PC-9 (cell line): ENCODE data around the gene CALU. TPM values are rescaled to one million over a fixed set of nuclear protein-coding genes. Genes with fewer than 3 reads are reported as not detected.

Experiments
- BruUV-seq: library from RNA; stranded (reverse); fragments of 400-500 nt; replicated peaks from 2 replicates; lab custom pipeline; 2021; lab: Mats Ljungman, UMichigan
- CTCF ChIA-PET: fragments of 300-600 bp; sonication (Branson Sonifier 250); formaldehyde crosslinking; loops from one replicate; lab custom pipeline; 2022; ENCODE audit warnings: antibody characterized with exemption; lab: Charles Lee
- POLR2A ChIA-PET: fragments of 300-600 bp; sonication (Branson Sonifier 250); formaldehyde crosslinking; loops from one replicate; lab custom pipeline; 2022; ENCODE audit warnings: antibody characterized with exemption; ENCODE audit not compliant: unreplicated experiment; lab: Charles Lee
- DNase-seq, 2 experiments: peaks; one replicate each; pipeline versions ENCODE4 v3.0.0 to v3.0.0-alpha.2; 2015 to 2022; ENCODE audit warnings: mixed read lengths in 1 of 2
- H2AFZ ChIP-seq: fragments of 200-600 bp; sonication (generic); 2 replicates; pipeline ENCODE4 v1.8.1; 2017; ENCODE audit warnings: antibody characterized with exemption
- H3F3A ChIP-seq: fragments of 200-600 bp; sonication (generic); 2 replicates; pipeline ENCODE4 v1.8.1; 2017; ENCODE audit warnings: antibody characterized with exemption, mild to moderate bottlenecking, low read depth; ENCODE audit not compliant: insufficient read depth
- H3K27ac ChIP-seq: fragments of 200-600 bp; sonication (generic); 2 replicates; pipeline ENCODE4 v1.6.1; 2016; ENCODE audit warnings: mixed run types
- H3K27me3 ChIP-seq: fragments of 200-600 bp; sonication (generic); 2 replicates; pipeline ENCODE4 v1.6.1; 2016; ENCODE audit warnings: low read depth, mixed run types; ENCODE audit not compliant: insufficient read depth
- H3K36me3 ChIP-seq: fragments of 200-600 bp; sonication (generic); 2 replicates; pipeline ENCODE4 v1.6.1; 2016; ENCODE audit warnings: low read depth, mixed run types
- H3K4me1 ChIP-seq: fragments of 200-600 bp; sonication (generic); replicated peaks from 2 replicates; pipeline ENCODE4 v1.6.1; 2016; ENCODE audit warnings: mixed run types; ENCODE audit not compliant: insufficient read depth
- H3K4me2 ChIP-seq: fragments of 200-600 bp; sonication (generic); 2 replicates; pipeline ENCODE4 v1.6.1; 2017; ENCODE audit warnings: mixed run types
- H3K4me3 ChIP-seq: fragments of 200-600 bp; sonication (generic); 2 replicates; pipeline ENCODE4 v1.6.1; 2016; ENCODE audit warnings: mixed run types
- H3K79me2 ChIP-seq: fragments of 200-600 bp; sonication (generic); 2 replicates; pipeline ENCODE4 v1.6.1; 2017; ENCODE audit warnings: low read depth, mixed run types
- H3K9me2 ChIP-seq: fragments of 200-600 bp; sonication (generic); 2 replicates; pipeline ENCODE4 v1.8.1; 2017; ENCODE audit warnings: mild to moderate bottlenecking; ENCODE audit not compliant: insufficient read depth
- H3K9me3 ChIP-seq: fragments of 200-600 bp; sonication (generic); 2 replicates; pipeline ENCODE4 v1.8.1; 2016; ENCODE audit warnings: low read depth; ENCODE audit not compliant: insufficient read depth
- H4K20me1 ChIP-seq: fragments of 200-600 bp; sonication (generic); 2 replicates; pipeline ENCODE4 v1.8.1; 2017; ENCODE audit not compliant: insufficient read depth
- EZH2 ChIP-seq: fragments of 200-600 bp; sonication (generic); IDR thresholded peaks from 2 replicates; pipeline ENCODE4 v1.8.0; 2017; ENCODE audit warnings: antibody characterized with exemption, low read depth
- intact Hi-C: fragments of 100-400 bp; cut with micrococcal nuclease; formaldehyde crosslinking; loops from one replicate; pipeline ENCODE4 v1.10.0; 2022; ENCODE audit not compliant: unreplicated experiment
- total RNA-seq: library from RNA; stranded (reverse); gene quantifications from 2 replicates; pipeline ENCODE4 v1.2.3, GENCODE V29; 2021
- TF ChIP-seq, protein P1 (sequence below): fragments of 200-600 bp; sonication (generic); conservative IDR thresholded peaks from 2 replicates; pipeline ENCODE4 v1.6.1; 2017; ENCODE audit warnings: mixed run types, antibody characterized with exemption, mild to moderate bottlenecking, moderate library complexity

CALU gene
- total RNA-seq, 1 experiment from 2014 or later, result 152 TPM

DNA sequence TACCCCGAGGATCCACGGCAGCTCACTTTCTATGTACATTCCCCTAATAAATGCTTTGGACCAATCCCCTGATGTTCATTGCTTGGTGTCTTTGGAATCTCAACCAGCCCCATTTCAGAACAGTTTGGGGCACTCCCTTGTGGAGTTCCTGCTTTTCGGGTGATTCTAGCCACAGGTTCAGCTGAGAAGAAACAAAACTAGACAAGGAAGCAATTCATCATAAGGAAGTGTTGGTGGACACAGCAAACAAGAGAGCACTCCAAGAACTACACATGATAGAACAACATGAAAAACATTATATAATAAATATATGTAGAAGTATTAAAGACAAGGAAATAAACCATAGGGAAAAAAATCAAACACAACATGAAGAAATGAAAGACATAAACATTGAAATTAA lies 46.6 kb downstream of the CALU start:
- no peaks in the 10 kb centered on the region for H3K27me3 ChIP-seq
- DNase-seq, result no peak
- no peak overlapping the region for H2AFZ ChIP-seq
- BruUV-seq, result no TSS peak
- no peaks in the 10 kb centered on the region for H3K9me3 ChIP-seq
- TF ChIP-seq, protein P1, sequence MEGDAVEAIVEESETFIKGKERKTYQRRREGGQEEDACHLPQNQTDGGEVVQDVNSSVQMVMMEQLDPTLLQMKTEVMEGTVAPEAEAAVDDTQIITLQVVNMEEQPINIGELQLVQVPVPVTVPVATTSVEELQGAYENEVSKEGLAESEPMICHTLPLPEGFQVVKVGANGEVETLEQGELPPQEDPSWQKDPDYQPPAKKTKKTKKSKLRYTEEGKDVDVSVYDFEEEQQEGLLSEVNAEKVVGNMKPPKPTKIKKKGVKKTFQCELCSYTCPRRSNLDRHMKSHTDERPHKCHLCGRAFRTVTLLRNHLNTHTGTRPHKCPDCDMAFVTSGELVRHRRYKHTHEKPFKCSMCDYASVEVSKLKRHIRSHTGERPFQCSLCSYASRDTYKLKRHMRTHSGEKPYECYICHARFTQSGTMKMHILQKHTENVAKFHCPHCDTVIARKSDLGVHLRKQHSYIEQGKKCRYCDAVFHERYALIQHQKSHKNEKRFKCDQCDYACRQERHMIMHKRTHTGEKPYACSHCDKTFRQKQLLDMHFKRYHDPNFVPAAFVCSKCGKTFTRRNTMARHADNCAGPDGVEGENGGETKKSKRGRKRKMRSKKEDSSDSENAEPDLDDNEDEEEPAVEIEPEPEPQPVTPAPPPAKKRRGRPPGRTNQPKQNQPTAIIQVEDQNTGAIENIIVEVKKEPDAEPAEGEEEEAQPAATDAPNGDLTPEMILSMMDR, result no peak
- no peak for TF ChIP-seq EZH2
- intact Hi-C loops, result no loop called here
- H3K79me2 ChIP-seq, result no peaks in the 10 kb centered on the region
- no peaks in the 10 kb centered on the region for H4K20me1 ChIP-seq
- ChIA-PET CTCF (no interaction called here), POLR2A (no interaction called here)
- no peaks in the 10 kb centered on the region for H3K4me1 ChIP-seq
- H3K9me2 ChIP-seq, result no peaks in the 10 kb centered on the region
- H3K27ac ChIP-seq, result no peak overlapping the region
- H3K36me3 ChIP-seq, result no peaks in the 10 kb centered on the region
- H3F3A ChIP-seq, result peaks cover 4% of the 10 kb centered on the region; the same call in 1 of the 2 replicates
- no peak overlapping the region for H3K4me3 ChIP-seq
- no peak overlapping the region for H3K4me2 ChIP-seq

GRCh38 chr7:128788446-128789412 lies 49.6 kb downstream of the CALU start:
- no peaks in the 10 kb centered on the region for H3K9me3 ChIP-seq
- H2AFZ ChIP-seq, result no peak overlapping the region
- no peaks in the 10 kb centered on the region for H4K20me1 ChIP-seq
- no TSS peak for BruUV-seq
- H3K27me3 ChIP-seq, result no peaks in the 10 kb centered on the region
- DNase-seq, result no peak
- intact Hi-C loops, result no loop called here
- H3K4me2 ChIP-seq, result no peak overlapping the region
- no peaks in the 10 kb centered on the region for H3K9me2 ChIP-seq
- no peaks in the 10 kb centered on the region for H3K36me3 ChIP-seq
- peaks cover 4% of the 10 kb centered on the region; the same call in 1 of the 2 replicates for H3F3A ChIP-seq
- H3K4me1 ChIP-seq, result peaks cover 4% of the 10 kb centered on the region; the same call in 1 of the 2 replicates
- H3K4me3 ChIP-seq, result no peak overlapping the region
- H3K27ac ChIP-seq, result no peak overlapping the region
- no peak for TF ChIP-seq EZH2
- ChIA-PET CTCF (interaction anchor here (0.6 kb wide), 1 partner anchor 386 kb away, joined by 9 read pairs; no protein-coding TSS in a partner anchor), POLR2A (no interaction called here)
- no peaks in the 10 kb centered on the region for H3K79me2 ChIP-seq

- H3K9me3 ChIP-seq, result no peaks in the 10 kb centered on the region
- no peaks in the 10 kb centered on the region for H4K20me1 ChIP-seq
- H3K4me3 ChIP-seq, result peak overlapping the region; percentile 65; the same call in 1 of the 2 replicates
- ChIA-PET CTCF (no interaction called here), POLR2A (no interaction called here)
- H3K27me3 ChIP-seq, result no peaks in the 10 kb centered on the region
- H3K4me1 ChIP-seq, result peaks cover 4% of the 10 kb centered on the region; the same call in 1 of the 2 replicates
- H3K79me2 ChIP-seq, result no peaks in the 10 kb centered on the region
- H3K9me2 ChIP-seq, result no peaks in the 10 kb centered on the region
- TF ChIP-seq, protein P1, result no peak
- TF ChIP-seq EZH2, result no peak
- no TSS peak for BruUV-seq
- intact Hi-C loops, result loop anchor here (5.0 kb wide), 2 partner anchors 37 to 72 kb away; partner anchors contain the start of gene ATP6V1F
- no peaks in the 10 kb centered on the region for H3K36me3 ChIP-seq
- no peak overlapping the region for H3K27ac ChIP-seq
- H3K4me2 ChIP-seq, result peak overlapping the region; percentile 84
- no peak for DNase-seq
- H2AFZ ChIP-seq, result peak overlapping the region; percentile 88
- H3F3A ChIP-seq, result peaks cover 4% of the 10 kb centered on the region; the same call in 1 of the 2 replicates
Observed at GRCh38 chr7:128790315-128791041, 51.3 kb downstream of the CALU start.
